Right renal cortex interstitium (tissue), 3 donors: ENCODE results near the gene CYBA. TPM values are rescaled to one million over a fixed set of nuclear protein-coding genes. Genes with fewer than 3 reads are reported as not detected.

Source experiments
- DNase-seq, 3 donors: peaks; one replicate each; pipeline ENCODE4 v3.0.0-alpha.2; 2013; ENCODE audit warnings: low read depth in 3 of 3, low spot score in 2 of 3
- polyA plus RNA-seq, 3 donors: library from polyadenylated mRNA; unstranded; fragments of 120-200 nt; gene quantifications; one replicate each; pipeline ENCODE4 v1.2.1, GENCODE V29; 2013; ENCODE audit not compliant: insufficient read length in 3 of 3

The CYBA gene
- polyA plus RNA-seq, 3 donors: 71.7 to 102 (median 87.1) TPM

- no peak for DNase-seq
These were observed 18.8 kb downstream of the CYBA start for GRCh38 chr16:88631920-88632586.

DNA sequence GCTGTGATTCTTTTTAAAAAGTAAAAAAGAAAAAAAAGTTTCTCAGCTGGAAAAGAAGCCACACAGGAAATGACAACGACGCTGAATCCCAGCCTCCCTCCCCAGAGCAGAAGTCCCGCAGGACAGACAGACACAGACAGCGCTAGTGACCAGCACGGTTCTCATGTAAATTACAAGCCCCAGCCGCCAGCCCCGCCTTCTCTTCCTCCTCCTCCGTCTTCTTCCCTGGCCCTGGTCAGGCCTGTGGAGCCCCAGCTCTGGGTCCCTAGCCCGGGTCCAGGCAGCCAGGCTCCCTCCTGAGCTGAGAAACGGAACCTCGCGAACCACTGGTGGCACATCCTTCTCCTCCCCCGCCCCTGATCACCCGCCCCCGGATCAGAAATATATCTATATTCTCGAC, 19.5 kb downstream of the CYBA start:
- DNase-seq: no peak

GRCh38 chr16:88630941-88631340, 19.9 kb downstream of the CYBA start:
- no peak for DNase-seq

GRCh38 chr16:88630433-88630832, 20.4 kb downstream of the CYBA start:
- DNase-seq: no peak

- DNase-seq: no peak
These were observed 21.0 kb downstream of the CYBA start for GRCh38 chr16:88629835-88630234.

GRCh38 chr16:88628512-88628974, 22.3 kb downstream of the CYBA start:
- no peak for DNase-seq

- DNase-seq: no peak
These were observed 23.1 kb downstream of the CYBA start for GRCh38 chr16:88627531-88628411.

GRCh38 chr16:88626646-88627045, 24.2 kb downstream of the CYBA start:
- no peak for DNase-seq

GRCh38 chr16:88624977-88625576, 25.8 kb downstream of the CYBA start:
- no peak for DNase-seq

- DNase-seq: no peak
These were observed 26.4 kb downstream of the CYBA start for GRCh38 chr16:88624481-88624880.

DNA sequence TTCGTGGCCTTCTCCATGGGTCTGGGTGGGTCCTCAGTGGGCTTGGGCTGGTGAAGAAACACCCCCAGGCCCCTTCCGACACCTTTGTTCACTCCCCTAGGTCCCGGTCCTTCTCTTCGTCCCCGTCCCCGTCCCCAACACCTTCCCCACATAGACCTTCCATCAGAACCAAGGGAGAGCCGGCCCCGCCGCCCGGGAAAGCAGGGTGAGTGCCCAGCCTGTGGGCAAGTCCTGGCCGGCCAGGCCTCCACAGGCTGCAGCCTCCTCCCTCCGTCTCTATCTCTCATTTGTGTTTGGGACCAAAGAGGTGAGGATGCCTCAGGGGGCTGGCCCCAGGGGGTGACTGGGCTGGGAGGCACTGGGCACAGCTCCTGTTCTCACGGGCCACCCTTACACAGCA, 27.0 kb downstream of the CYBA start:
- no peak for DNase-seq

- no peak for DNase-seq
These were observed 28.0 kb downstream of the CYBA start for GRCh38 chr16:88622866-88623265.

GRCh38 chr16:88622125-88622524, 28.7 kb downstream of the CYBA start:
- no peak for DNase-seq

DNA sequence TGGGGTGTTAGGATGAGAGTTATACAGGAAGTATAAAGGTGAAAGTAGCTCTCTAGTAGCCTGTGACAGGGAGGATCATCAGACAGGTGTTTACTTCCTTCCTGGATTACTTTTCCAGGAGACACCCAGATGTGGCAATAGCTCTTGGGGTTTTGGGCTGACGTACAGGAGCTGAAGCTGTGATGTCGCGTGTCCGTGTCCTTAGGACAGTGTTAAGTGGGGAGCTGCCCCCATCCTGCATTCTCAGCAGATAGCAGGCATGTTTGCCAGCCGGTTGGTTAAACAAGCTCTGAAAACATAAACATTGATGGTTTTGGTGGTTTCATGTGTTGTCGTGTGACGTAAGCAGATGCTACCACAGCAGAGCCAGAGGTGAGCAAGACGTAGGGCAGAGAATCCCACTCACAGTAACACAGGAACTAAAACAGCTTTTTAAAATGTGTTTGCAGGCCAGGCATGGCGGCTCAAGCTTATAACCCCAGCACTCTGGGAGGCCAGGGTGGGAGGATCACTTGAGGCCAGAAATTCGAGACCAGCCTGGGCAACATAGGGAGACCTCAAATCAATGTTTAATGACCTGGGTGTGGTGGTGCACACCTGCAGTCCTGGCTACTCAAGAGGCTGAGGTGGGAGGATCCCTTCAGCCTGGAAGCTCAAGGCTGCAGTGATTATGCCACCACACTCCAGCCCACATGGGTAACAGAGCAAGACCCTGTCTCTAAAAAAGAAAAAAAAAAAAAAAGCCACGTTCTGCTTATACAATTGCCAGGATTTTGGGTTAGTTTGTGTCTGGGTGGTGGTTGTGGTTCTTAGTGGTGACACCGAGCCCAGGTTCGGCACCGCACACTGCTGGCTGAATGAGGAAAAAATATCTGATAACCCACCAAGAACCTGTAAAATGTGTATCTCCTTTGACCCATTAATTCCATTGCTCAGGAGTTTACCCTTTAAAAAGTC, 30.7 kb downstream of the CYBA start:
- no peak for DNase-seq

DNA sequence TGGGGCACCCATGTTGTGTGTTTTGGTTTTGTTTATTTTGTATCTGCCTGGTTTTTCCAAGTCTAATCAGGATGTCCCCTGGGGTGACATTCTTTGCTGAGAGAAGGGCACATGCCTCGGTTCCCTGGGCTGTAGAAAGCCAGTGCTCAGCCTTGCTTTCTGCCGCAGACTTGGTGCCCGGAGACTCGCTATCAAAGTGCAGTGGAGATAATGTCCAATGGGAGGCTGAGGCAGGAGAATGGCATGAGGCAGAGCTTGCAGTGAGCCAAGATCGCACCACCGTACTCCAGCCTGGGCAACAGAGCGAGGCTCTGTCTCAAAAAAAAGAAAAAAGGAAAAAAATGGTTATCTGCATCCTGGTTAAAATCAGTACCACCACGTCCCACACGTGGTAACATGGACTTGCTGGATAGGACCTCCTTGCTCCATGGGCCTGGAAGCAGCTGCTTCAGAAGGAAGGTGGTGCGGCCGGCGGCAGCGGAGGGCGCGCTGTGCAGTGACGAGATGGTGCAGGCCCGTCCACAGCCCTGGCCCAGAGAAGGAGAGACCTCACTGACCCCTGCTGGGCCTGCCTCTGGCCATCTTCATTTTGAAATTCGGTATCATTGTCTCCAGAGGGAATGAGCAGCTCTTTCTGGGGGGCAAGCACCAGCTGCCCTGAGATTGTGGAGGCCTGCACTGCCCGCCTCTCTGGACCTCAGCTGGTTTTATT, 31.7 kb downstream of the CYBA start:
- no peak for DNase-seq

- DNase-seq: no peak
These were observed 32.5 kb downstream of the CYBA start for GRCh38 chr16:88618182-88618955.

DNA sequence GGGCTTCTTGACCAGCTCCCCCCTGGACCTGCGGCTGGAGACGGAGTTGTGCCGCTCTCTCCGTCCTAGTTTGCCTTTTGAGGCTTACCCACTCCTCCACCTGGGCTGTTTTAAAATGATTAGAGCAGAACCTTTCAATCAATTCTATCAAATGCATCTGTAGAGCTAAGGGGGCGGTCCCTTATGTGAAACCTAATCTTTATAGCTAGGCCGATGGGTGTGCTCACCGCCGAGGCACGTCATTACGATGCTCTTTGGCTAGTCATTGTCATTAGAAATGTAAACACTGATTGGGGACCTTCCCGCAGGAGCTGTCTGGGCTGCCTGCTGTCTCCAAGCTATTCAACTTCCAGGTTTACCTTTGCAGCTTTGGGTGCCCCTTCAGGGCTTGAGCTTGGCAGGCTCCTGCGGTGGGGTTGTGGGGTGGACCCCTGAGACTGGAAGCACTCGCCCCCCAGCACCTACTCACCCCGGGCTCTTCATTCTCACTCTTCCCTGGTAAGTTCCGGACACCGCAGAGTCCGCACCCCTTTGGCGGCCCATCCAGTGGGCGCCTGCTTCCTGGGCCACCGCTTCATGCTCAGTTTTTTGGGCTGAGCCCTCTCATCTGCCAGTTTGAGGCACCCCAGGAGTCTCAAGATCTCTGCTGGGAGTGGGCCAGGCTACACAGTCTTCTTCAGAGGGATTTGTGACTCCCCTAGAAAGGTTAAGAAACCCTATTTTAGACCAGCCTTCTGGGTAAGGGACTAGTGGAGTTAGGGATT, 33.4 kb downstream of the CYBA start:
- no peak for DNase-seq

- DNase-seq: no peak
These were observed 34.1 kb downstream of the CYBA start for GRCh38 chr16:88616736-88617135.
